Glomerular endothelial cell (primary cell): Measurements from ENCODE around the gene TLR9. TPM values are rescaled to one million over a fixed set of nuclear protein-coding genes. Genes with fewer than 3 reads are reported as not detected.
"Not testable (repeated sequence)": the region's sequence is repeated elsewhere in the genome, so short reads cannot be mapped to it uniquely, and the experiment has no call there.

Experiments
- DNase-seq: peaks from one replicate; pipeline ENCODE4 v3.0.0-alpha.2; 2011; ENCODE audit warnings: low read depth, low spot score; ENCODE audit errors: extremely low read depth
- total RNA-seq: library from RNA; depleted of rRNA; stranded (reverse); fragments of >200 nt; gene quantifications from 2 replicates; pipeline ENCODE4 v1.2.3, GENCODE V29; 2015

Gene TLR9, protein sequence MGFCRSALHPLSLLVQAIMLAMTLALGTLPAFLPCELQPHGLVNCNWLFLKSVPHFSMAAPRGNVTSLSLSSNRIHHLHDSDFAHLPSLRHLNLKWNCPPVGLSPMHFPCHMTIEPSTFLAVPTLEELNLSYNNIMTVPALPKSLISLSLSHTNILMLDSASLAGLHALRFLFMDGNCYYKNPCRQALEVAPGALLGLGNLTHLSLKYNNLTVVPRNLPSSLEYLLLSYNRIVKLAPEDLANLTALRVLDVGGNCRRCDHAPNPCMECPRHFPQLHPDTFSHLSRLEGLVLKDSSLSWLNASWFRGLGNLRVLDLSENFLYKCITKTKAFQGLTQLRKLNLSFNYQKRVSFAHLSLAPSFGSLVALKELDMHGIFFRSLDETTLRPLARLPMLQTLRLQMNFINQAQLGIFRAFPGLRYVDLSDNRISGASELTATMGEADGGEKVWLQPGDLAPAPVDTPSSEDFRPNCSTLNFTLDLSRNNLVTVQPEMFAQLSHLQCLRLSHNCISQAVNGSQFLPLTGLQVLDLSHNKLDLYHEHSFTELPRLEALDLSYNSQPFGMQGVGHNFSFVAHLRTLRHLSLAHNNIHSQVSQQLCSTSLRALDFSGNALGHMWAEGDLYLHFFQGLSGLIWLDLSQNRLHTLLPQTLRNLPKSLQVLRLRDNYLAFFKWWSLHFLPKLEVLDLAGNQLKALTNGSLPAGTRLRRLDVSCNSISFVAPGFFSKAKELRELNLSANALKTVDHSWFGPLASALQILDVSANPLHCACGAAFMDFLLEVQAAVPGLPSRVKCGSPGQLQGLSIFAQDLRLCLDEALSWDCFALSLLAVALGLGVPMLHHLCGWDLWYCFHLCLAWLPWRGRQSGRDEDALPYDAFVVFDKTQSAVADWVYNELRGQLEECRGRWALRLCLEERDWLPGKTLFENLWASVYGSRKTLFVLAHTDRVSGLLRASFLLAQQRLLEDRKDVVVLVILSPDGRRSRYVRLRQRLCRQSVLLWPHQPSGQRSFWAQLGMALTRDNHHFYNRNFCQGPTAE
- not detected in 2 replicates for total RNA-seq

DNA sequence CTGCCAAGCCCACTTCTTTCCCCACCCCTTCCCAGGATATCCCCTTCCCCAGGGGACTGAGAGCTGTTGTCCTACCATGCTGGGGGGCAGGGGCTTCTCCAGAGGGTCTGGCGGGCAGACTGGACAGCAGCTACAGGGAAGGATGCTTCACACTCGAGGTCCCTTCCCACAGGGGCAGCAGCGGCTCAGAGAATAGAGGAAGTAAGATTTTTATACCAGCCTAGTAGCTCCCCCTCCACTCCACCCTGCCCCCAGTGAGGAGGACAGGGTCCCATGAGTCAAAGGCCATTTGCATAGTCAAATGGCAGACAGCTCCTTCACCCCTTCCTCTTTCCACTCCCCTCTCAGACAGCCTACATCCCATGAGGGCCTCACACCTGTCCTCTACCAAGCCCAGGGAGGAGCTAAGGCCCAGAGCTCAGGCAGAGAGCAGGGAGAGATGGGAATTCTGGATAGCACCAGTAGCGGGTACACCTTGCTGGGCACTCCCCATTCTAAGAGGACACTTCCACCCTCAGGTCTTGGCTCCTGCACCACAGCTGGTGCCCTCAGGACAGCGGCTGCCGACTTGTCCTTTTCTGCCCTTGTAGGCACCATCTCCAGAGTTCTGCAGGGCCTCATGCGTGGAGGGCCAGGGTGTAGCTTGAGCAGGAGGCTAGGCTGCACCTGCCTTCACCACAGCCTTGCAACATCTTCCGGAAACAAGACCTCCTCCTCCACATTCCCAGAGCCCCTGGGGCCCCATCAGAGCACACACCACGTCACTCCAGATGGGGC lies at the start of gene TLR9:
Gene TLR9 (minus strand): TSS at position 194 of the 777 bp plus-strand sequence. CDS start 116 bp downstream, at position 78.
- DNase-seq = no peak

DNA sequence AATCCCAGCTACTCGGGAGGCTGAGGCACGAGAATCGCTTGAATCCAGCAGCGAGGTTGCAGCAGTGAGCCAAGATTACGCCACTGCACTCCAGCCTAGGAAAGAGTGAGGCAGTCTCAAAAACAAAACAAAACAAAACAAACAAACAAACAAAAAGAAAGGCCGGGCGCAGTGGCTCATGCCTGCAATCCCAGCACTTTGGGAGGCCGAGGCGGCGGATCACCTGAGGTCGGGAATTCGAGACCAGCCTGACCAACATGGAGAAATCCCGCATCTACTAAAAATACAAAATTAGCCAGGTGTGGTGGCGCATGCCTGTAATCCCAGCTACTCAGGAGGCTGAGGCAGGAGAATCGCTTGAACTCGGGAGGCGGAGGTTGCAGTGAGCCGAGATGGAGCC lies 49.3 kb upstream of the TLR9 start:
- DNase-seq = not testable (repeated sequence)

DNA sequence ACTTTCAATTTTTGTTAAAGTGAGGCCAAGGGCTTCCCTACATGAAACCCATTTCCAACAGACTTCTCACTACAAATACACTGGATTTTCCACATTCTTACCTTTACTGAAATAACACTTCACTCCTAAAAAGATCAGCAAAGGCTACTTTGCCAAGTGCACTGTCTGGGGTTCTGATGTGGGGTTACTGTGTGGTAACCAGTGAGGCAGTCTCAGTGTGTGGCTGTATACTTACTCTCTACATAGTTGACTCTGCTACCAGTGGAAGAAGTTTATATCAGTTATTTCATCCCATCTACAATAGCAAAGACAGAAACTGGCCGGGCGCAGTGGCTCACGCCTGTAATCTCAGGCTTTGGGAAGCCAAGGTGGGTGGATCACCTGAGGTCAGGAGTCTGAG lies 47.4 kb upstream of the TLR9 start:
- DNase-seq = no peak

DNA sequence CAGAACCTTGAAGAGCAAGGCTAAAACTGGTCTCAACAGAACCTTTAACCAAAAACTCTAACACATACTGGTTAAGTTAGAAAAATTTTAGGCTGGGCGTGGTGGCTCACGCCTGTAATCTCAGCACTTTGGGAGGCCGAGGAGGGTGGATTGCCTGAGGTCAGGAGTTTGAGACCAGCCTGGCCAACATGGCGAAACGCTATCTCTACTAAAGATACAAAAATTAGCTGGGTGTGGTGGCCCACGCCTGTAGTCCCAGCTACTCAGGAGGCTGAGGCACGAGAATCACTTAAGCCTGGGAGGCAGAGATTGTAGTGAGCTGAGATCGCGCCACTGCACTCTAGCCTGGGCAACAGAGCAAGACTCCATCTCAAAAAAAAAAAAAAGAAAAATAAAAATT lies 46.7 kb upstream of the TLR9 start:
- DNase-seq = not testable (repeated sequence)

DNA sequence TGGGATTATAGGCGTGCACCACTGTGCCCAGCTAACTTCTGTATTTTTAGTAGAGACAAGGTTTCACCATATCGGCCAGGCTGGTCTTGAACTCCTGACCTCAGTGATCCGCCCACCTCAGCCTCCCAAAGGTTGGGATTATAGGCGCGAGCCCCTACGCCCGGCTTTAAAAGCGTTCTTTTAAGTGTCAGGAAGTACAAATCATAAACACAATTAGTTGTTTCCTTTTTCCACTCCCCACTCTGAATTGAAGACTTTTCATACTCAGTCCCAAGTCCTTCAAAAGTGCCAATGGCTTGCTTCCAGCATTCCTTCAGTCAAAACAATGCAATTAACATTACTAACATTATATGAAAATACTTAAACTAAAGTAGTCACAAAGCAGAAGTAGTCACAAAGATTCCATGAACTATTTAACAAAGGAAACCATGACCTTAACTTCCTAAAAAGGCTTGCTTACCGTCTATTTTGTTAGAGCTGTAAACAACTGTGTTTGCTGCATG lies 44.9 kb upstream of the TLR9 start:
- DNase-seq = no peak

DNA sequence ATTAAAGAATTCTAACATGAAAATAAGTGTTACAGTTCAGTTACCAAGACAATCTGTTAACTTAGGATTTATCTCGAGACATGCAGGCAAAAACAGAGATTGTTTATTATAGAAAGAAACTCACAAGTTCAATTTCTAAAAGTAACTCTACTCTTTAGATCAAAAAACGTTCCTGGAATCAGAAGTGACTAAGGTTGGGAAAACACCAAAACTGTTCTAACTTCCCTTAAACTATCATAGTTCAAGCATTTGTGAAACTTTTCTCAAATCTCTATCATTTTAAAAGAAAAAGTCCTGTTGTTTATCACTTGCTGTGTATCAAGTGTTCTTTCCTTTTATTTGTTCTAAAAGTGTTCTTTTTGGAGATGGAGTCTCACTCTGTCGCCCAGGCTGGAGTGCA lies 44.3 kb upstream of the TLR9 start:
- no peak for DNase-seq

DNA sequence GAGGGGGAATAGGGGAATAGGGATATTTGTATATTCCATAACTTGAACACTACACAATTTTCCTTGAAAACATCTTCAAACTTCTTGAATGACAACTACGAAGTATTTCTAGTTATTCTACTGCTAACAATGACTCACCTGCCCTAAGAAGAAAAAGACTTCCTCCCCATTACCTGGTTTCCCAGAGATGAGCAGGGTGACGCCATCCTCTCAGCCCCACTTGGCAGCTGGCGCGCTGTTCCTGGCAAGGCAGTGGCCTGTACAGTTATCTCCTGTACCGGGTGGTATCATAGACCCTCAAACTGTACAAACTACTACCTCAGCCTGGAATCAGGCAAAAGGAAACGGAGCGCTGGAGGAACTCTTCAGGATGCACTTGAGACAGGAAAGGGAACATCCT lies 42.6 kb upstream of the TLR9 start:
- DNase-seq = no peak

DNA sequence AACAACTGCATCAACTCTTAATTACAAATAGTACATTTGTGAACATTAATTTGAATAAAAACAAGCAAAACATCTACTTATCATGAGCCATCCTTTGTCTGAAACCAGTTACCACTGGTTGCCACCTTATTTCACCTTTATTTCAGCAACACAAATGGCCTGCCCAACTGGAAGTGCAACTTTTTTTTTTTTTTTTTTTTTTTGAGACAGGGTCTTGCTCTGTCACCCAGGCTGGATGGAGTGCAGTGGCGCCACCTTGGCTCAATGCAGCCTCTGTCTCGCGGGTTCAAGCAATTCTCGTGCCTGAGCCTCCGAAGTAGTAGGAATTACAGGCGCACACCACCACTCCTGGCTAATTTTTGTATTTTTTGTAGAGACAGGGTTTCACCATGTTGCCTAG lies 39.9 kb upstream of the TLR9 start:
- DNase-seq = no peak

DNA sequence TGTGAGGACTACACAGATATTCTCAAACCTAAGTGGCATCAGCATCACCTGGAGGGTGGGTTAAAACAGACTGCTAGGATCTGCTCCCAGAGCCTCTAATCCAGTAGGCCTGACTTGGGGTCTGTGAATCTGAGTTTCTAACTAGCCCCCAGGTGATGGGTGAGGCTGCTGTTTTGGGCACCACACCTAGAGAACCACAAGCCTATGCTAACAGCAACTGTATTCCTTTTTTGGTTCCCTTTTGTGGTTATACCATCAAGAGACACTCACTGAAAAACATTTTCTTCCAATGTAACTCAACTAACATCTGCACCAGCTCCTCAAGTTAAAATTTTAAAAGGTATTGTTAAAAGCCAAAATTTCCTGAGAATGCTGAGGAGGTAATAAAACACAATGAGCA lies 37.0 kb upstream of the TLR9 start:
- DNase-seq = no peak

DNA sequence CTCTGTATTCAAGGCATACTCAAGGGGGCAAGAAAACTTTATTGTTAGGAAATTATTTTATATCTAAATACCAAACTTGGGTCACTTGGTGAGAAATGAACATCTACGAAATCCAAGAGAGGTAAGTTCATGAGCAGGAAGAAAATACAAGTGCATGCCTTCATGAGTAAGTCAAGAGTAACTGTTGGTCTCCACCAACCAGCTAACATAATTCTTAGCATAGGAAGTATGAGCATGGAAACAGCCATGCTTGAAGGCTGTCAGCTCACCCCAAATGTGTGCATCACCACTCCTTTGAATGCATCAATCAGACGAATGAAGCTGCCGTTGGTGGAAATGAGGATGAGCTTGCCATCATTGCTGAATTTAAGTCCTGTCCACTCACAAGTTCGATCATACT lies 34.0 kb upstream of the TLR9 start:
- DNase-seq = no peak

DNA sequence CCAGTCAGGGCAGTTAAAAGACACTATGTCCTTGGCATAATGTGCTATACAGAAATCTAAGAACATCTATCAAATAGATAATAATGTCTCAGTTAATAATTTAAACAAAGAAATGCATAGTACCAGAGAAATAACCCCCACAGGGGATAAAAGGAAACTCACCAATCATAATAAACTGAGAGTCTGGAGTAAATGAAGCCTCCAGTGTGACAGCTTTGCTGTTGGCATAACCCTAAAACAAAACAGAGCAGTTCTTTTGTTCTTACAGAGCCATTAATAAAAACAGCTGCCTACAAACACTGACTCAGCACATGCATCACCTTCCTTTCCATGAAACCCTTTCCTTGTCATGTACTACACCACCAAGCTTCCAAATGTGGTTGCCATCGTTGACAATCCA lies 33.6 kb upstream of the TLR9 start:
- DNase-seq = no peak

DNA sequence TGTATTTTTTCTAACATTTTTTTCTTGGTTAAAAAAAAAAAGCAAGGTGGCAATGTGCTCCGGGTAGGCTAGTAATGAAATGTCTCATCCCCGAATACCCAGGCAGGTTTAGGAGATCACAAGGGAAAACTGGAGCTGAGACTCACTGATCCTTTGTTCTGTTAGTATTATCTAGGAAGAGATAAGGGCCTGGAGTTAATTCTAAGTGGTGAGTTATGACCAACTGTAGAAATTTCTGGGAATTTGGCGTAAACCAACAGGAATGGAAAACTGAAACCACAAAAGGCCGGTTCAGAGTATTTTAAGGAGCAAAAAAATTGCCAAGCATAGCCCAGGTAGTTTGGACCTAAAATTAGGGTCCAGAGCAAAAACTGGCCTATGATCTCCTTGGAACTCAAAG lies 32.5 kb upstream of the TLR9 start:
- DNase-seq = no peak

DNA sequence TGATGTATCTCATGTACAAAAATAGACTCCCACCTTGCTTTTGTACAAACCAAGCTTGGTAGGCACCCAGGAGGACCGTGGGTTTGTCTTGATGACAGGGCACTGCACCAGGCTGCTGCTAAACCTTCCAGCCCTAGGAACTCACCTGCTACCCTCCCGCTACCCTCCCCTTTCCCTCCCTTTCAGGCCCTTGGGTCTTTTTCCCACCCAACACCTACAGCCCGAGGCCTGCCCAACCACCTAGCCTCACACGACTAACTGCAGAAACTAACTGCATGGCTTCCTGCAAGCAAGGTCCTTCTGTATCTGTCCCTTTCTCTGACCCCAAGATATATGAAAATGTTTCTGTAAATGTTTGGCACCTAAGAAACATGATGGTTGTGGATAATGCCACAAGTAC lies 31.2 kb upstream of the TLR9 start:
- no peak for DNase-seq

DNA sequence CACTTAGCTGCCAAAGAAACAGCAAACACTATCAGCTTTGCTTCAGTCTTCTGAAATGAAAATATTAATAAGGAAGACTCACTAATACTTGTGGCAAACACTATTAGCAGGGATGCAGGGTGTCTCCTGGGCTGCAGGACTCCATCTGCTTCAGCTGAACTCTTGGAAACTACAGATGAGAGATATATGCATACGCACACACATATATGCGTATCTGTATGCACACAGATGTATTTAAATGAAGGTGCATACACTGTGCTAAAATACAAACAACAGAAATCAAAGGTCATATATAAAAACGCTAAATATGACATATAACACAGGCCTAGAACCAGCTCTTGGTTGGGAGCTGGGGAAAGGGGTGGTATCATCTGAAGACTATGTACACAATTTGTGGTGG lies 30.7 kb upstream of the TLR9 start:
- no peak for DNase-seq

DNA sequence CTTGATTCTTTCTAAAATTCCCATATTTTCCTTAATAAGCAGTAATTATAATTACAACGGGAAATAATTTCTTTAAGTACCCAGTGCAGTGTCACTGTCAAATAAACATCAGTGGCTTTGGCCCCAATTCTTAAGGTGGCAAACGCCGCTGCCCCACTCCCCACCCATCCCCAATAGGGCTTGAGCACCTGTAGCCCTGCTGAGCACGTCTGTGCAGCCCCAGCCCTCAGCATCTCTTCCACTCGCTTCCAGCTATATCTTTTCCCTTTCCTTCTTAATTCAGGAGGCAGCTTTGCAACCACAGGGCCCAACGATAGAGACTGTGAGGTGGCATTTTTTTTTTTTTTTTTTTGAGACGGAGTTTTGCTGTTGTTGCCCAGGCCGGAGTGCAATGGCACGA lies 29.2 kb upstream of the TLR9 start:
- no peak for DNase-seq

DNA sequence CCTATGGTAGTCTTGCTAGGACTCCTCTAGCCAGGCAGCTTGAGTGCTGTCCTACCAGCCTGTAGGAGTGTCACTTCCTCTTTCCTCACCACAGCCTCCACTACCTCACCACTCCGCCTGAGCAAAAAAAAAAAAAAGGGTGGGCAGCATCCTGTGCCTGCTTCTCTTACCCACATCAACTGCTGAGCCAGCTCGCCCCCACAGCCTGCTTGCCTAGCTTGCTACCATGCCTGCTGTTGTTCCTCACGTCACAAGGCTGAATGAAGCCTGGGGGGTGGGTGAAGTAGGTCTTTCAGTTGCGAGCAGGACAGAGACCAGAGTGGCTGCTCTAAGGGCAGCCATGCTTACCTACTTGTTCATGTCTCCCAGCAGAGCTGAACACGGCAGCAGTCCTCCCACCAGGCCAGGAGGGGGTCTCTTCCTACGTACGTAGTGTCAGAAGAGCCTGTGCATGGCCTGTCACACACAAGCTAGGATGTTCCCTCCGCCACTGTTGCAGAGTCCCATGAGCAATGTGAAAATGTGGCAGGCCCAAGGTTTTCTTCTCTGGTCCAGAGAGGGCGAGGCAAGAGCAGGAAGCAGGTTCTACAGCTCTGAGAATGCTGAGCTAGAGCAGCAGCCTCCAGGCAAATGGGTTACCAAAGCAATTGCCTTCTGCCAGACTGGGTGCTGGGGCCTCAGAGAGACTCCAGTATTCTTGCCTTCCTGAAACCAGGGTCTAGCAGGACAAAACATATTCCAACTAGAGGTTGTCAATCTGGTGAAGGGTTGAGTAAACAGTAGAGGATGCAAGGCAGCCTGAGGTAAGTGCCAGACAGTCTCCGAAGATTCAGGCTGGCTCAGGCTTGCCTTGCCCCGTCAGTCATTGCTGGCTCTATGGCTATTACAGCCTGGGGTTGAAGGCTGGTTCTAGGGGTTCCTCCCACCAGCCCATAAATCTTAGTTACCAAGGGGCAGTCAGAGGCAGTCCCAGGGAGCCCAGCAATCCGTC lies 28.2 kb upstream of the TLR9 start:
- no peak for DNase-seq

DNA sequence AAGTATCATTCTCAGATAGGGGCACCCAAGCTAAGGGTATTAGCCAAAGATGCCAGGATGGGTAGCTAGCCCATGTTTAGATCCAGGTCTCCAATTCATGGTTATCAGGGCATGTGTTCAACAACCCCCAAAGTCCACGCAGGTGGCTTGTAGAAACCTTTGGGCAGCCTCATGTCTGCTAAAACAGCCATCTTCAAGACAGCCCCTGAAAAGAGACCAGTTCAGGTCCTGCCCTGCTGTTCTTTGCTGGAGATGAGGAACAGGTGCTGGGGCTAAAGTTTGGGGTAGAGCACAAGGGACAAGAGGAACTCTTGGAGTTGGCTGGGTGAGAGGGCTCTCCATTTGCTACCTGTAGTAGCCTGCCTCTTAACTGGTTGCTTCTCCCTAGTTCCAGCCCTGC lies 24.7 kb upstream of the TLR9 start:
- DNase-seq = no peak

DNA sequence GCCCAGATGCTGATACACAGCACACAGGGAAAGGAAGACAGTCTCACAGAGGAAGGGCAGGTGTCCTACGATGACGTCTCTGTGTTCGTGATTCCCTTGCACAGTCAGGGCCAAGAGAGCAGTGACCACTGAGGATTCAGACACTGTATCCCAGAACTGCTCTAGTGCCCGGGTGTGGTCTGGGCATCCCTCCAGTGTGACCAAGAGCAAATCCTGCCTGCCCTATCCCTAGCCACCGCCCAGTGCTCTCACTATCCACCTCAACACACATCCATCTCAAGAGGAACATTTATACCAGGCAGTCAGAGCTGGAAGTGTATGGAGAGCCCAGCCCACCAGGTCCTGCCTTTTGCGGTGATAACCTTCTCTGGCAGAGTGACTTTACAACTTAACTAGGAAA lies 24.2 kb upstream of the TLR9 start:
- no peak for DNase-seq

DNA sequence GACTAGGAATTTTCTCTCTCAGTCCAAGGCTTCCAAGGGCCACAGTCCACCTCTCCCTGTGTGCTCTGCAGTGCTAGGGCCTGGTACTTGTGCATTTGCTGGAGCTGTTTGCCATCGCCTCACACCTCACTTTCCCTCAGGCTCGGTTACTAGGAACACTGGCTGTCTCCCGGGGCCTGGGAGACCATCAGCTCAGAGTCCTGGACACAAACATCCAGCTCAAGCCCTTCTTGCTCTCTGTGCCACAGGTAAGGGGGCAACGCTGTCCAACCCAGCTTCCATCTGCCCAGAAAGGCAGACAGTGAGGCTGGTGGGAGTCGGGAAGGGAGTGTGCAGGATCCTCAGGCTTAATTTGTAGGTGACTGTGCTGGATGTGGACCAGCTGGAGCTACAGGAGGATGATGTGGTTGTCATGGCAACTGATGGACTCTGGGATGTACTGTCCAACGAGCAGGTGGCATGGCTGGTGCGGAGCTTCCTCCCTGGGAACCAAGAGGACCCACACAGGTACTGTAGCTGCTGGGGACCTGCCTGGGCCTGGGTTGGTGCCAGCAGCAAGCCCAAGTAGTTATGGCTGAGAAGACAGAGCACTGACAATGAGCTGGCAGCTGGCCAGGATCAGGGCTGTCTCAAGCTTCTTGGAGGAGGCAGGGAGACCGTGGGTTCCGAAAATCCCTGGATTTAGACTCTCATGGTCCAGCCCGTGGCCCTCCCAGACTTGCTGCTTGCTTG lies 23.5 kb upstream of the TLR9 start:
- no peak for DNase-seq
